Testis (tissue), 2 donors: ENCODE results near the gene HDAC9.

Experiments
- CTCF ChIP-seq, 3 experiments: fragments of 450-650 bp in 2 of 3; fragments of 200-600 bp in 1 of 3; sonication (generic) in 1 of 3; IDR thresholded peaks; one replicate each; pipeline ENCODE4 v1.5.1; 2016 to 2019; ENCODE audit warnings: antibody characterized with exemption in 3 of 3, mild to moderate bottlenecking in 2 of 3, moderate library complexity in 1 of 3
- POLR2A ChIP-seq: fragments of 450-650 bp; IDR thresholded peaks from one replicate; pipeline ENCODE4 v1.6.1; 2017; ENCODE audit warnings: antibody characterized with exemption, mild to moderate bottlenecking, moderate library complexity

- TF ChIP-seq CTCF (IDR thresholded peaks at IDR 0.05) (no peak), POLR2A (no peak)
Observed at GRCh38 chr7:18550574-18550973, 55.0 kb downstream of the HDAC9 start.
